Measurements from ENCODE around the gene EFCAB6.

- TF ChIP-seq ARID3A (IDR thresholded peaks at IDR 0.05; ENCODE audit: low read depth, low read length) (no peak), ZNF652 (CRISPR knock-in tag; IDR thresholded peaks at IDR 0.05; ENCODE audit: borderline replicate concordance, low read depth) (no peak)
Observed at GRCh38 chr22:43854121-43854785, 42.1 kb upstream of the EFCAB6 start.

Data from HepG2 (cell line).